Right renal pelvis (tissue), 4 donors: ENCODE measurements around the gene CLCN5. TPM values are rescaled to one million over a fixed set of nuclear protein-coding genes. Genes with fewer than 3 reads are reported as not detected.

Source experiments
- polyA plus RNA-seq, 4 donors: library from polyadenylated mRNA; unstranded; fragments of 120-200 nt; gene quantifications; one replicate each; pipeline ENCODE4 v1.2.1, GENCODE V29; 2013; ENCODE audit not compliant: insufficient read length in 4 of 4

The CLCN5 gene
- polyA plus RNA-seq, 4 donors, result 73.0 to 89.3 (median 81.3) TPM

Other genes starting within 250 kb of the CLCN5 start
- gene PAGE1, start 226.6 kb upstream of the CLCN5 start, polyA plus RNA-seq, result not detected
- 1 to 10 TPM in 2 of 4 donors, under 1 TPM in 2; 0.79 to 1.6 (median 1.2) TPM for gene PAGE4, start 93.3 kb upstream of the CLCN5 start, polyA plus RNA-seq
- 10 to 100 TPM; 10.3 to 14.1 (median 12.1) TPM for gene USP27X, start 43.1 kb upstream of the CLCN5 start, polyA plus RNA-seq